HEK293 (cell line): ENCODE results near the gene ZNF436.

Experiments used
- HOXA7 ChIP-seq: sonication (generic); formaldehyde crosslinking; IDR thresholded peaks from 2 replicates; pipeline ENCODE4 v1.8.1; 2022; ENCODE audit warnings: missing genetic modification reagents, borderline replicate concordance
- HOXC10 ChIP-seq: sonication (generic); formaldehyde crosslinking; IDR thresholded peaks from 2 replicates; pipeline ENCODE4 v1.8.1; 2023; ENCODE audit warnings: mild to moderate bottlenecking, missing genetic modification reagents
- KLF10 ChIP-seq: fragments of 450-650 bp; IDR thresholded peaks from 2 replicates; pipeline ENCODE4 v1.5.1; 2018; ENCODE audit warnings: missing biosample characterization, mild to moderate bottlenecking, missing genetic modification characterization
- OVOL3 ChIP-seq: fragments of 450-650 bp; formaldehyde crosslinking; IDR thresholded peaks from 2 replicates; pipeline ENCODE4 v1.5.1; 2016; ENCODE audit warnings: missing biosample characterization, missing genetic modification characterization
- RBAK ChIP-seq: fragments of 450-650 bp; formaldehyde crosslinking; IDR thresholded peaks from 2 replicates; pipeline ENCODE4 v1.5.1; 2016; ENCODE audit warnings: missing biosample characterization, missing genetic modification characterization
- WT1 ChIP-seq: fragments of 450-650 bp; formaldehyde crosslinking; IDR thresholded peaks from 2 replicates; pipeline ENCODE4 v1.5.1; 2016; ENCODE audit warnings: missing biosample characterization, missing genetic modification characterization
- ZFP3 ChIP-seq: fragments of 450-650 bp; formaldehyde crosslinking; IDR thresholded peaks from 2 replicates; pipeline ENCODE4 v1.5.1; 2016; ENCODE audit warnings: low read depth, missing biosample characterization, missing genetic modification characterization
- ZFP69B ChIP-seq: fragments of 450-650 bp; formaldehyde crosslinking; IDR thresholded peaks from 2 replicates; pipeline ENCODE4 v1.5.1; 2016; ENCODE audit warnings: missing biosample characterization, missing genetic modification characterization
- ZNF132 ChIP-seq: fragments of 450-650 bp; formaldehyde crosslinking; IDR thresholded peaks from 2 replicates; pipeline ENCODE4 v1.5.1; 2017; ENCODE audit warnings: missing biosample characterization, missing genetic modification characterization, borderline replicate concordance
- ZNF138 ChIP-seq: fragments of 450-650 bp; formaldehyde crosslinking; IDR thresholded peaks from 2 replicates; pipeline ENCODE4 v1.5.1; 2016; ENCODE audit warnings: missing biosample characterization, missing genetic modification characterization, borderline replicate concordance
- ZNF169 ChIP-seq: fragments of 450-650 bp; formaldehyde crosslinking; IDR thresholded peaks from 2 replicates; pipeline ENCODE4 v1.5.1; 2016; ENCODE audit warnings: missing biosample characterization, missing genetic modification characterization
- ZNF19 ChIP-seq: fragments of 450-650 bp; formaldehyde crosslinking; IDR thresholded peaks from 2 replicates; pipeline ENCODE4; 2016; ENCODE audit warnings: missing biosample characterization, missing genetic modification characterization, low read depth
- ZNF23 ChIP-seq: fragments of 450-650 bp; formaldehyde crosslinking; IDR thresholded peaks from 2 replicates; pipeline ENCODE4 v1.5.1; 2016; ENCODE audit warnings: missing biosample characterization, missing genetic modification characterization, borderline replicate concordance
- ZNF335 ChIP-seq: fragments of 450-650 bp; formaldehyde crosslinking; conservative IDR thresholded peaks from 2 replicates; pipeline ENCODE4 v1.5.1; 2016; ENCODE audit warnings: missing biosample characterization, missing genetic modification characterization
- ZNF341 ChIP-seq: fragments of 450-650 bp; formaldehyde crosslinking; IDR thresholded peaks from 2 replicates; pipeline ENCODE4; 2016; ENCODE audit warnings: low read depth, missing biosample characterization, missing genetic modification characterization
- ZNF391 ChIP-seq: fragments of 450-650 bp; formaldehyde crosslinking; IDR thresholded peaks from 2 replicates; pipeline ENCODE4 v1.5.1; 2016; ENCODE audit warnings: low read depth, missing biosample characterization, missing genetic modification characterization, borderline replicate concordance
- ZNF48 ChIP-seq: fragments of 450-650 bp; formaldehyde crosslinking; IDR thresholded peaks from 2 replicates; pipeline ENCODE4 v1.5.1; 2016; ENCODE audit warnings: missing biosample characterization, missing genetic modification characterization
- ZNF514 ChIP-seq: fragments of 450-650 bp; formaldehyde crosslinking; IDR thresholded peaks from 2 replicates; pipeline ENCODE4 v1.5.1; 2016; ENCODE audit warnings: missing biosample characterization, missing genetic modification characterization
- ZNF544 ChIP-seq: fragments of 450-650 bp; formaldehyde crosslinking; IDR thresholded peaks from 2 replicates; pipeline ENCODE4 v1.5.0; 2017; ENCODE audit warnings: missing biosample characterization, missing genetic modification characterization
- ZNF561 ChIP-seq: fragments of 450-650 bp; IDR thresholded peaks from 2 replicates; pipeline ENCODE4 v1.5.1; 2018; ENCODE audit warnings: missing biosample characterization, missing genetic modification characterization, borderline replicate concordance
- ZNF670 ChIP-seq: fragments of 450-650 bp; formaldehyde crosslinking; IDR thresholded peaks from 2 replicates; pipeline ENCODE4 v1.5.1; 2016; ENCODE audit warnings: missing biosample characterization, missing genetic modification characterization, low read depth
- ZSCAN16 ChIP-seq: fragments of 450-650 bp; formaldehyde crosslinking; IDR thresholded peaks from 2 replicates; pipeline ENCODE4 v1.5.1; 2016; ENCODE audit warnings: missing biosample characterization, missing genetic modification characterization
- TF ChIP-seq, protein P1 (sequence below): fragments of 450-650 bp; IDR thresholded peaks from 2 replicates; pipeline ENCODE4 v1.5.1; 2018; ENCODE audit warnings: missing biosample characterization, missing genetic modification characterization
- TF ChIP-seq, protein P2 (sequence below): fragments of 450-650 bp; formaldehyde crosslinking; IDR thresholded peaks from 2 replicates; pipeline ENCODE4 v1.5.1; 2016; ENCODE audit warnings: missing biosample characterization, missing genetic modification characterization, low read depth
- TF ChIP-seq, protein P3 (sequence below): fragments of 450-650 bp; formaldehyde crosslinking; IDR thresholded peaks from 2 replicates; pipeline ENCODE4 v1.5.1; 2016; ENCODE audit warnings: missing biosample characterization, missing genetic modification characterization
- TF ChIP-seq, protein P4 (sequence below): fragments of 450-650 bp; formaldehyde crosslinking; IDR thresholded peaks from 2 replicates; pipeline ENCODE4 v1.5.0; 2017; ENCODE audit warnings: missing biosample characterization, missing genetic modification characterization, borderline replicate concordance
- TF ChIP-seq, protein P5 (sequence below): fragments of 450-650 bp; formaldehyde crosslinking; IDR thresholded peaks from 2 replicates; pipeline ENCODE4 v1.5.1; 2016; ENCODE audit warnings: missing biosample characterization, missing genetic modification characterization
- TF ChIP-seq, protein P6 (sequence below): sonication (generic); formaldehyde crosslinking; IDR thresholded peaks from 2 replicates; pipeline ENCODE4 v1.8.1; 2022; ENCODE audit warnings: mild to moderate bottlenecking, moderate library complexity, missing genetic modification reagents
- TF ChIP-seq, protein P7 (sequence below): fragments of 450-650 bp; formaldehyde crosslinking; IDR thresholded peaks from 2 replicates; pipeline ENCODE4 v1.5.1; 2017; ENCODE audit warnings: missing biosample characterization, missing genetic modification characterization

ZNF436 gene

DNA sequence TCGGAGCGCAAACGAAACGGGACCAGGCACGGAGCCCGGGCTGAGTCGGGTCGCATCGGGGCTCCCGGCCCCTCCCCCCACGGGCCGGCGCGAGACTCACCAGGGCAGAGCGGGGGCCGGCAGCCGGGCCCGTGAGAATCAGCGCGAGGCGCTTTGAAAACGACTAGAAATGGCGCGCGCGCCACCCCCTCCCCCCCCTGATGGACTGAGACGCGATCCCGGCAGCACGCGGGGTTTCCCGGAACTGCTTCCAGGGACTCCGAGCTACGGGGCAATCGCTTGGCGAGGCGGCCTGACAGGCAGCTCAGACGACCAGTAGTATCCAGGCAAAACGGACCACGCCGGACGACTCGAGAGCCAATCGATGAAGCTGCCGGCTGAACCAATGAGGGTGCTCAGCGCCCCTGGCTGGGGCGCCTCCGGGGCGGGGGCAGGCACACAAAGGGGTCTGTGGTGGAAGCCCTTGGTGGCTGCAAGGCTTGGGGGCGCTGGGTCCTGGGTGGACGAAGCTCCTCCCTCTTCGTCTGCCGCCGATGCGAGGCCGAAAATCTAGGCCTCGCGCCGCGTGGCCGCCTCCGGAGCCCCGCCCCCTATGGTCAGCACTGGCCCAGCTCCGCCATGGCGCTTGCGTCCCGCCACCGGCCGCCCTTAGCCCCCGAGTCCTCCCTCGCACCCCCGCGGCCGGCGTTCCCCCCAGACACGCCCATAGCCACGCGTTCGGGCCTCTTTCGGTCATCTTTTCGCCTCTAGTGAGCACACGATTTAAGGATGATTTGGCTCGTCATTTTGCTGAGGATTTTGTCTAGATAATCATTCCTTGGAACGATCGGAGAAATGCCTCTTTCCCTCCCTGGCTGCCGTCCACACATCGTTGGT is 25.3 kb downstream of the ZNF436 start, which contains the start of gene HNRNPR (continued):
- TF ChIP-seq, protein P1, sequence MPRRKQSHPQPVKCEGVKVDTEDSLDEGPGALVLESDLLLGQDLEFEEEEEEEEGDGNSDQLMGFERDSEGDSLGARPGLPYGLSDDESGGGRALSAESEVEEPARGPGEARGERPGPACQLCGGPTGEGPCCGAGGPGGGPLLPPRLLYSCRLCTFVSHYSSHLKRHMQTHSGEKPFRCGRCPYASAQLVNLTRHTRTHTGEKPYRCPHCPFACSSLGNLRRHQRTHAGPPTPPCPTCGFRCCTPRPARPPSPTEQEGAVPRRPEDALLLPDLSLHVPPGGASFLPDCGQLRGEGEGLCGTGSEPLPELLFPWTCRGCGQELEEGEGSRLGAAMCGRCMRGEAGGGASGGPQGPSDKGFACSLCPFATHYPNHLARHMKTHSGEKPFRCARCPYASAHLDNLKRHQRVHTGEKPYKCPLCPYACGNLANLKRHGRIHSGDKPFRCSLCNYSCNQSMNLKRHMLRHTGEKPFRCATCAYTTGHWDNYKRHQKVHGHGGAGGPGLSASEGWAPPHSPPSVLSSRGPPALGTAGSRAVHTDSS, result no peak
- TF ChIP-seq ZFP69B (tag by site-specific recombination) (0 out of 2 replicates have a peak, but pooled peaks have one; percentile 21), OVOL3 (tag by site-specific recombination) (peak; percentile 52), HOXA7 (no peak), WT1 (tag by site-specific recombination) (no peak; the same call in 1 of the 2 replicates), ZNF391 (tag by site-specific recombination) (no peak), ZNF561 (tag by site-specific recombination) (peak; percentile 13; the same call in 1 of the 2 replicates), KLF10 (tag by site-specific recombination) (0 out of 2 replicates have a peak, but pooled peaks have one; percentile 53), ZNF19 (tag by site-specific recombination) (no peak), ZNF670 (tag by site-specific recombination) (no peak), ZNF48 (tag by site-specific recombination) (no peak), ZNF138 (tag by site-specific recombination) (no peak), ZNF335 (tag by site-specific recombination) (peak; percentile 69), ZNF132 (no peak), ZFP3 (no peak), ZNF544 (tag by site-specific recombination) (no peak), HOXC10 (CRISPR knock-in tag) (no peak), ZNF169 (tag by site-specific recombination) (no peak), ZNF23 (tag by site-specific recombination) (no peak), ZNF341 (tag by site-specific recombination) (no peak; the same call in 1 of the 2 replicates), RBAK (tag by site-specific recombination) (no peak), ZNF514 (tag by site-specific recombination) (no peak), ZSCAN16 (no peak)
- TF ChIP-seq, protein P2, sequence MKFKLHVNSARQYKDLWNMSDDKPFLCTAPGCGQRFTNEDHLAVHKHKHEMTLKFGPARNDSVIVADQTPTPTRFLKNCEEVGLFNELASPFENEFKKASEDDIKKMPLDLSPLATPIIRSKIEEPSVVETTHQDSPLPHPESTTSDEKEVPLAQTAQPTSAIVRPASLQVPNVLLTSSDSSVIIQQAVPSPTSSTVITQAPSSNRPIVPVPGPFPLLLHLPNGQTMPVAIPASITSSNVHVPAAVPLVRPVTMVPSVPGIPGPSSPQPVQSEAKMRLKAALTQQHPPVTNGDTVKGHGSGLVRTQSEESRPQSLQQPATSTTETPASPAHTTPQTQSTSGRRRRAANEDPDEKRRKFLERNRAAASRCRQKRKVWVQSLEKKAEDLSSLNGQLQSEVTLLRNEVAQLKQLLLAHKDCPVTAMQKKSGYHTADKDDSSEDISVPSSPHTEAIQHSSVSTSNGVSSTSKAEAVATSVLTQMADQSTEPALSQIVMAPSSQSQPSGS (tag by site-specific recombination), result no peak
- TF ChIP-seq, protein P3, sequence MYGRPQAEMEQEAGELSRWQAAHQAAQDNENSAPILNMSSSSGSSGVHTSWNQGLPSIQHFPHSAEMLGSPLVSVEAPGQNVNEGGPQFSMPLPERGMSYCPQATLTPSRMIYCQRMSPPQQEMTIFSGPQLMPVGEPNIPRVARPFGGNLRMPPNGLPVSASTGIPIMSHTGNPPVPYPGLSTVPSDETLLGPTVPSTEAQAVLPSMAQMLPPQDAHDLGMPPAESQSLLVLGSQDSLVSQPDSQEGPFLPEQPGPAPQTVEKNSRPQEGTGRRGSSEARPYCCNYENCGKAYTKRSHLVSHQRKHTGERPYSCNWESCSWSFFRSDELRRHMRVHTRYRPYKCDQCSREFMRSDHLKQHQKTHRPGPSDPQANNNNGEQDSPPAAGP (tag by site-specific recombination), result peak; percentile 78
- TF ChIP-seq, protein P4, sequence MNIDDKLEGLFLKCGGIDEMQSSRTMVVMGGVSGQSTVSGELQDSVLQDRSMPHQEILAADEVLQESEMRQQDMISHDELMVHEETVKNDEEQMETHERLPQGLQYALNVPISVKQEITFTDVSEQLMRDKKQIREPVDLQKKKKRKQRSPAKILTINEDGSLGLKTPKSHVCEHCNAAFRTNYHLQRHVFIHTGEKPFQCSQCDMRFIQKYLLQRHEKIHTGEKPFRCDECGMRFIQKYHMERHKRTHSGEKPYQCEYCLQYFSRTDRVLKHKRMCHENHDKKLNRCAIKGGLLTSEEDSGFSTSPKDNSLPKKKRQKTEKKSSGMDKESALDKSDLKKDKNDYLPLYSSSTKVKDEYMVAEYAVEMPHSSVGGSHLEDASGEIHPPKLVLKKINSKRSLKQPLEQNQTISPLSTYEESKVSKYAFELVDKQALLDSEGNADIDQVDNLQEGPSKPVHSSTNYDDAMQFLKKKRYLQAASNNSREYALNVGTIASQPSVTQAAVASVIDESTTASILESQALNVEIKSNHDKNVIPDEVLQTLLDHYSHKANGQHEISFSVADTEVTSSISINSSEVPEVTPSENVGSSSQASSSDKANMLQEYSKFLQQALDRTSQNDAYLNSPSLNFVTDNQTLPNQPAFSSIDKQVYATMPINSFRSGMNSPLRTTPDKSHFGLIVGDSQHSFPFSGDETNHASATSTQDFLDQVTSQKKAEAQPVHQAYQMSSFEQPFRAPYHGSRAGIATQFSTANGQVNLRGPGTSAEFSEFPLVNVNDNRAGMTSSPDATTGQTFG, result no peak
- TF ChIP-seq, protein P5, sequence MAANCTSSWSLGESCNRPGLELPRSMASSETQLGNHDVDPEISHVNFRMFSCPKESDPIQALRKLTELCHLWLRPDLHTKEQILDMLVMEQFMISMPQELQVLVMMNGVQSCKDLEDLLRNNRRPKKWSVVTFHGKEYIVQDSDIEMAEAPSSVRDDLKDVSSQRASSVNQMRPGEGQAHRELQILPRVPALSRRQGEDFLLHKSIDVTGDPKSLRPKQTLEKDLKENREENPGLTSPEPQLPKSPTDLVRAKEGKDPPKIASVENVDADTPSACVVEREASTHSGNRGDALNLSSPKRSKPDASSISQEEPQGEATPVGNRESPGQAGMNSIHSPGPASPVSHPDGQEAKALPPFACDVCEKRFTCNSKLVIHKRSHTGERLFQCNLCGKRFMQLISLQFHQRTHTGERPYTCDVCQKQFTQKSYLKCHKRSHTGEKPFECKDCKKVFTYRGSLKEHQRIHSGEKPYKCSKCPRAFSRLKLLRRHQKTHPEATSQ (tag by site-specific recombination), result no peak
- TF ChIP-seq, protein P6, sequence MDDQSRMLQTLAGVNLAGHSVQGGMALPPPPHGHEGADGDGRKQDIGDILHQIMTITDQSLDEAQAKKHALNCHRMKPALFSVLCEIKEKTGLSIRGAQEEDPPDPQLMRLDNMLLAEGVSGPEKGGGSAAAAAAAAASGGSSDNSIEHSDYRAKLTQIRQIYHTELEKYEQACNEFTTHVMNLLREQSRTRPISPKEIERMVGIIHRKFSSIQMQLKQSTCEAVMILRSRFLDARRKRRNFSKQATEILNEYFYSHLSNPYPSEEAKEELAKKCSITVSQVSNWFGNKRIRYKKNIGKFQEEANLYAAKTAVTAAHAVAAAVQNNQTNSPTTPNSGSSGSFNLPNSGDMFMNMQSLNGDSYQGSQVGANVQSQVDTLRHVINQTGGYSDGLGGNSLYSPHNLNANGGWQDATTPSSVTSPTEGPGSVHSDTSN (CRISPR knock-in tag), result peak; percentile 90
- TF ChIP-seq, protein P7, sequence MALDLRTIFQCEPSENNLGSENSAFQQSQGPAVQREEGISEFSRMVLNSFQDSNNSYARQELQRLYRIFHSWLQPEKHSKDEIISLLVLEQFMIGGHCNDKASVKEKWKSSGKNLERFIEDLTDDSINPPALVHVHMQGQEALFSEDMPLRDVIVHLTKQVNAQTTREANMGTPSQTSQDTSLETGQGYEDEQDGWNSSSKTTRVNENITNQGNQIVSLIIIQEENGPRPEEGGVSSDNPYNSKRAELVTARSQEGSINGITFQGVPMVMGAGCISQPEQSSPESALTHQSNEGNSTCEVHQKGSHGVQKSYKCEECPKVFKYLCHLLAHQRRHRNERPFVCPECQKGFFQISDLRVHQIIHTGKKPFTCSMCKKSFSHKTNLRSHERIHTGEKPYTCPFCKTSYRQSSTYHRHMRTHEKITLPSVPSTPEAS (tag by site-specific recombination), result no peak
